ENCODE results near the gene ST3GAL6. TPM values are rescaled to one million over a fixed set of nuclear protein-coding genes. Genes with fewer than 3 reads are reported as not detected.

Gene ST3GAL6
- total and polyA plus RNA-seq, 2 of the 8 experiments (the other 6 are each of a cell fraction or from before 2014, with no cell fraction given), result 3.3 to 6.1 TPM

- Histone ChIP-seq H3K27ac (ENCODE audit: low read depth, low read length) (no peak overlapping the region), H3K79me2 (ENCODE audit: control insufficient read depth in 1 of 2, insufficient read depth in 2 of 2, low read length in 2 of 2) (no peaks in the 10 kb centered on the region), H2BK15ac (ENCODE audit: low read length) (no peak overlapping the region), H2BK20ac (ENCODE audit: low read length) (no peak overlapping the region), H3K23ac (ENCODE audit: insufficient read length) (no peak overlapping the region), H4K91ac (replicated peaks; ENCODE audit: insufficient read length, low read length) (no peak overlapping the region), H2BK12ac (ENCODE audit: low read depth, low read length) (no peak overlapping the region), H2AFZ (ENCODE audit: low read length) (no peak overlapping the region), H2BK5ac (ENCODE audit: low read depth, low read length) (no peak overlapping the region), H2BK120ac (replicated peaks; ENCODE audit: low read depth, low read length) (no peak overlapping the region), H3K4me1 (replicated peaks in 1 of 4; ENCODE audit: control insufficient read depth in 3 of 4, insufficient read depth in 4 of 4, low read length in 3 of 4) (no peaks in the 10 kb centered on the region), H3K4me3 (ENCODE audit: extremely low read depth in 1 of 4, insufficient read depth in 2 of 4, low read depth in 3 of 4, low read length in 4 of 4) (no peak overlapping the region), H2AK5ac (ENCODE audit: low read depth, low read length) (no peak overlapping the region), H3K9me3 (ENCODE audit: insufficient read depth in 2 of 2, low read depth in 1 of 2, low read length in 1 of 2) (no peaks in the 10 kb centered on the region), H3K56ac (replicated peaks; ENCODE audit: insufficient read length, low read depth, low read length) (no peak overlapping the region), H3K18ac (ENCODE audit: extremely low read depth, low read length) (no peak overlapping the region), H3K79me1 (ENCODE audit: low read depth, low read length) (no peaks in the 10 kb centered on the region), H3K4me2 (ENCODE audit: insufficient read depth in 1 of 2, low read depth in 2 of 2, low read length in 2 of 2) (no peak overlapping the region), H4K20me1 (replicated peaks in 1 of 2; ENCODE audit: control insufficient read depth in 1 of 2, insufficient read depth in 2 of 2, low read length in 2 of 2) (no peaks in the 10 kb centered on the region), H4K5ac (ENCODE audit: insufficient read length, low read depth, low read length) (no peak overlapping the region), H3K4ac (replicated peaks; ENCODE audit: insufficient read length, low read depth, low read length) (no peak overlapping the region), H3K9ac (replicated peaks in 1 of 4; ENCODE audit: extremely low read depth in 1 of 4, low read depth in 3 of 4, low read length in 3 of 4) (no peak overlapping the region), H3K27me3 (replicated peaks in 1 of 4; ENCODE audit: control insufficient read depth in 3 of 4, extremely low read depth in 1 of 4, insufficient read depth in 3 of 4, low read length in 3 of 4) (no peaks in the 10 kb centered on the region), H3K36me3 (ENCODE audit: control insufficient read depth in 2 of 4, insufficient read depth in 4 of 4, low read length in 3 of 4) (no peaks in the 10 kb centered on the region; a peak in 1 of 8 replicates), H3K14ac (ENCODE audit: insufficient read length) (no peak overlapping the region), H4K8ac (ENCODE audit: extremely low read depth, insufficient read depth, low read length) (no peak overlapping the region), H3K23me2 (ENCODE audit: low read depth, low read length) (no peaks in the 10 kb centered on the region)
- POLR2A ChIA-PET (ENCODE audit: partially characterized antibody), result no interaction called here
- 84% methylated on average over 3 of the region's 3 CpGs; no CpG with 5 or more reads in 1 of the 2 experiments for WGBS, 2 experiments (ENCODE audit: extremely low coverage in 1 of 2, insufficient coverage in 1 of 2, insufficient read length in 1 of 2, insufficient replicate concordance in 2 of 2, low coverage in 1 of 2, low lambda C conversion rate in 2 of 2, missing lambda C conversion rate in 1 of 2)
- FAIRE-seq, result no peak
- CTCF ChIA-PET (ENCODE audit: partially characterized antibody), result no interaction called here
- DNase-seq (ENCODE audit: low read depth in 1 of 2, low spot score in 2 of 2), result no peak
- no peak for TF ChIP-seq EGR1 (IDR thresholded peaks at IDR 0.05; ENCODE audit: borderline replicate concordance, low read depth, low read length)
- no peak for TF ChIP-seq JUND (IDR thresholded peaks at IDR 0.05; ENCODE audit: low read length)
- TF ChIP-seq CHD2 (IDR thresholded peaks at IDR 0.05; ENCODE audit: low read length), result no peak
- TF ChIP-seq PHF8 (conservative IDR thresholded peaks at IDR 0.05; ENCODE audit: low read depth, low read length), result no peak
- no peak for TF ChIP-seq CREB1 (IDR thresholded peaks at IDR 0.05)
- TF ChIP-seq BACH1 (IDR thresholded peaks at IDR 0.05; ENCODE audit: low read length), result no peak
- TF ChIP-seq USF2 (IDR thresholded peaks at IDR 0.05; ENCODE audit: low read length), result no peak
- no peak for TF ChIP-seq SP1 (IDR thresholded peaks at IDR 0.05; ENCODE audit: low read depth, low read length)
- no peak for TF ChIP-seq BCL11A (IDR thresholded peaks at IDR 0.05; ENCODE audit: low read depth in 2 of 2, low read length in 2 of 2)
- no peak for TF ChIP-seq CTCF (IDR thresholded peaks at IDR 0.05; ENCODE audit: control extremely low read depth in 1 of 3, insufficient read depth in 1 of 3, low read depth in 1 of 3, low read length in 3 of 3)
- no peak for TF ChIP-seq ZNF274 (IDR thresholded peaks at IDR 0.05; ENCODE audit: borderline replicate concordance, extremely low read depth, low read length)
Observed at GRCh38 chr3:98775459-98776139, 12.5 kb downstream of the ST3GAL6 start.
